Activated CD4-positive, alpha-beta T cell treated with anti-CD3 and anti-CD28 coated beads, Interleukin-2, Interleukin-6, amounts not matched to agents 100 ng/mL and 50 ng/mL, durations not matched to agents 16 hours and 8 hours (primary cell): Measurements from ENCODE around the gene GABRD.

Experiments
- DNase-seq: peaks from one replicate; pipeline ENCODE4 v3.0.0-alpha.2; 2020

The GABRD gene

DNA sequence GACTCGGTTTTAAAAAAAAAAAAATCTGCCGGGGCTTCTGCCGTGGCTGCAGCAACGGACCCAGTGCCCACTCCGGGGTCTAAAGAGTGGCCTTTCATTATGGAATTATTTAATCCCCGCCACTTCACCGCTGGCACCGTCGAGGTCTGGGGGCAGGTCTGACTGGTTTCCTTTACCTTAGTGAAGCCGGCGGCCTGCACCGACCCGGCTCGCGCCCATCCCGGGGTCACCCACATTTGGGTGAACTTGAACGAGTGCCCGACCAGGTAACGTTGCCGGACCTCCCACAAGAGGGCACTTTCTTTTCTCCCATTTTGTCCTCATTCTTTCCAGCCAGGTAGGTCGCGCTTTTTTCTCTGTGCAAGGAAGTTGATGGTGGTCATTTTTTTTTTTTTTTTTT is 35.4 kb downstream of the GABRD start:
- DNase-seq = no peak

DNA sequence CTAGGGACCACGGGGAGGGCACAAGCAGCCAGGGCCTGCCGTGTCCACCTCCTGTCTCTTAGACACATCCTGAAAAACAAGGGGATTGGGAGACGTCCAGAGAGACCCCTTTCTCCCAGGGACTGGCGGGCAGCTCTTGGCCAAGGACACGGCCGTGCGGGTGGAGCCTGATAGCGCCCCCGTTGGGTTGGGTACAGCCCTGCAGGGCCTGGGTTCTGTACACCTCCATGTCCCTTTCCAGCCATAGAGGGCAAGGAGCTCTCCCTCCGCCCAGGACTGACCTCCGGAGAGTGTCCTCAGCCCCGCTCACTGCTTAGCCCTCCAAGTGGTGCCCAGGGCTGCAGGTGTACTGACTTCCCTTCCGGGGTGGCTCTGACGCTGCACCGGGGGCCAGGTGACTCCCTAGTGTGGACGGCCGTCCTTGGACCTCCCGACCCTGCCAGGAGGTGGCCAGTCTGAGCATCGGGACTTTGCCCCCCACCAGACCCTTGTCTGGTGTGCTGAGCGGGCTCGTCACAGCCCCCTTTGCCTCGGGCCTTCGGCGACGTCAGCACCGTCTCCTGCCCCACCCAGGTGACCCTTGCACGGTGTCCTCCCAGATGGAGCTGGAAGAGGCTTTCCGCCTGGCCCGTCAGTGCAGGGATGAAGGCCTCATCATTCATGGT is 36.9 kb downstream of the GABRD start:
- DNase-seq = no peak

DNA sequence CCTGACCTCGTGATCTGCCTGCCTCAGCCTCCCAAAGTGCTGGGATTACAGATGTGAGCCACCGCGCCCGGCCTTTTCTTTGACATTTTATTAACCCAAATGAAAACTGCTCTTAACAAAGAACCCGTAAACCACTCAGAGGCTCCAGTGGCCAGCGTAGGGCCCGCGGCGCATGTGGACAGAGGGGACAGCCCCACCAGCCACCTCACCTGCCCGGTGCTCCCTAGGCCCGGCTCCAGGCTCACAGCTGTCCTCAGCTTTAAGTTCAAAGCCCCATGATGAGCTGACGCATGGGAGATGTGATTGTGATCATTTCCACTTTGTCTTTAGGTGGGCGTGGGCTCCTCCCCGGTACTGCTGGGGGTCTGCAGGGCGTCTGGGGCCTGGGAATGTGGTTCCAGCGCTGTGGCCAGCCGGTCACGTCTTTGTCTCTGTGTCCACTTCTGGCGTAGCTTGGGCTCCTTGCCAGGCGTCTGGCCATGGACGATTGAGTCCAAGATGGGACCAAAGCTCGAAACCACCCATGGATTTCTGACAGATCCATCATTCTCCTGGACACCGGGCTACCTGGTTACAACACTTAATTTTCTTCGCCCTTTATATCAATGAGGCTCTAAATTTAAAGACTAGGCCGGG is 37.9 kb downstream of the GABRD start:
- DNase-seq = no peak

- DNase-seq = no peak
Measured at GRCh38 chr1:2059290-2059953, 40.3 kb downstream of the GABRD start.

DNA sequence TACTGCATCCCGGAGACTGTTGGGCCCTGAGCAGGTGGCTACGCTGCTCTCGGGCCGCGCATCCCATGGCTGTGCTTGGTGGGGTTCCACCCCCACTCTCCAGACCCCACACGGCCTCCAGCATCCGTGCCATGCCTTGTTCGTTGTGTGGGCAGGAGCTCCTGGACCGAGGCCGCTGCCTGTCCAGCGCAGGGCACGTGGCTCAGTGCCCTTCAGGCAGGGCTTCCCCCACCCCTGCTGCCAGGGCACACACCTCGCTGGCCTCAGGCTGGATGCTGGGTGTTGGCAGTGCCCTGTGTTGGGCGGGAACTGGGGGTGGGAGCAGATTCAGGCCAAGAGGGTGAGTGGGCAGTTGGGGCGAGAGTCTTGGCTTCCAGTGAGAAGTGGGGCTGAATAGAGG is 40.9 kb downstream of the GABRD start:
- DNase-seq = no peak

GRCh38 chr1:2060535-2060934 is 41.4 kb downstream of the GABRD start:
- DNase-seq = no peak

GRCh38 chr1:2061065-2061778 is 42.1 kb downstream of the GABRD start:
- no peak for DNase-seq

DNA sequence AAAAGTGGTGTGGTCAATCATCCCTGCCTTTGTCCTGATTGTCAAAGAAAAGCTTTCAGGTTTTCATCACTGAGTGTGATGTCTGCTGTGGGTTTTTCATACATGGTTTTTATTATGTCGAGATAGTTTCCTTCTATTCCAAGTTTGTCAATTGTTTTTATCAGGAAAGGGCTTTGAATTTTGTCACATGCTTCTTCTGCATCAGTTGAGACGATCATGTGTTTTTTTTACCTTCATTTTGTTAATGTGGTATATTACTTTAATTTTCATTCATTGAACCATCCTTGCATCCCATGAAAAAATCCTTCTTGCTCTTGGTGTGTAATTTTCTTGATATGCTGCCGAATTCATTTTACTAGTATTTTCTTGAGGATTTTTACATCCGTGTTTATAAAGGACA is 46.6 kb downstream of the GABRD start:
- DNase-seq = no peak

GRCh38 chr1:2067393-2067792 is 48.2 kb downstream of the GABRD start:
- DNase-seq = no peak

- no peak for DNase-seq
Measured at GRCh38 chr1:2067981-2068380, 48.8 kb downstream of the GABRD start.

DNA sequence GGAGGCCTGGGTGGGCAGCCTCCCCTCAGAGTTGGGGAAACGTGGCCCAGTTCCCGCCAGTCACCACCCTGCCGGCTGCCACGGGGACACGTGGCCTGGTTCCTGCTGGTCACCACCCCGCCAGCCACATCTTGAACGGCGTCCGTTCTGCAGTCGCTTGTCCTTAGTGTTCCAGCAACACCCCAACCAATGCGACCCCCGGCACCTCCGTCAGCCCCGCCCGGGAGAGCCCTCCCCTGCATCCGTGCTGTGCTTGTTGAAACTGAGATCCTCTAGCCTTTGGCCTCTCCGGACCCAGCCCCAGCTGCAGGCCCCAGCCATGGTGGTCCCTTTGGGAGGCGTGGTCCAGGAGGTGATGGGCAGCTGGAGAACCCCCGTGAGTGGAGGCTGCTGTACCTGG is 49.8 kb downstream of the GABRD start:
- DNase-seq = no peak

GRCh38 chr1:2070016-2070415 is 50.9 kb downstream of the GABRD start:
- no peak for DNase-seq

GRCh38 chr1:2070800-2071530 is 51.8 kb downstream of the GABRD start:
- DNase-seq = no peak

- no peak for DNase-seq
Measured at GRCh38 chr1:2072109-2072806, 53.1 kb downstream of the GABRD start.

GRCh38 chr1:2072891-2073290 is 53.7 kb downstream of the GABRD start:
- DNase-seq = no peak

DNA sequence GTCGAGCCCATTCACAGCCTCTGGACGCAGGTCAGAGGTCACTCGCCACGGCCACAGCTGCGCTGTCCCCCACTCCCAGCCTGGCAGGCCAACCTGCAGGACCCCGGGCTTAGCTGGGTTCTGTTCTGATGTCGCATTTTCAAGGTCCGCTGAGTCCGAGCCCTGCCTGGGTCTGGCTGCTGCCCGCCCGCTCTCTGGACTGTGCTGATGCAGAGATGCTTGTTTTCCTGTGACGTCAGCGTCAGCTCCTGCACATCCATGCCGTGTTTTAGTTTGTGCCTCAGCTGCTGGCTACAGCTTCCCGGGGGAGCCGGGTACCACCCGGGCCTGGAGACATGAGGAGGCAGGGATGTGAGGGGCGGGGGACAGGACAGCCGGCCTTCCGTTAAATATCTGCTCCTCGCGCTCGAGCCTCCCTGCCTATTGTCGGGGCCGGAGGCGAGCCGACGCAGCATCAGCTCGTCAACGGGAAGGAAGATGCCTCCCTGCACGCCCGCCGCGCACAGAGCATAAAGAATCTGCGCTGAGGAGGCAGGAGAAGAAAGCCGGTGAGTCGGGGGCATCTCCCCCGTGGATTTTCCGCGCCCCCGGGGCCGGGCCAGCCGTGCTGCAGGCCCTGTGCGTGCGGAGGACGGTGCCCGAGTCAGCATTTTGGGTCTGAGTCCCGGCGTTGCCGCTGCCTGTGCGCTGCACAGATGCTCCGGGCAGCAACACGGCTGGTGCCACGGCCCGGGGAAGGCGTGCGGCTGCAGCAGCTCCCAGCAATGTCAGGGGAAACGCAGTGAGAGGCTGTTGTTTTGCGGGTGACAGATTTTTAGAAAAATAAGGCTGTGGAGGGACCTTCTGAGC is 54.5 kb downstream of the GABRD start:
- DNase-seq = no peak

DNA sequence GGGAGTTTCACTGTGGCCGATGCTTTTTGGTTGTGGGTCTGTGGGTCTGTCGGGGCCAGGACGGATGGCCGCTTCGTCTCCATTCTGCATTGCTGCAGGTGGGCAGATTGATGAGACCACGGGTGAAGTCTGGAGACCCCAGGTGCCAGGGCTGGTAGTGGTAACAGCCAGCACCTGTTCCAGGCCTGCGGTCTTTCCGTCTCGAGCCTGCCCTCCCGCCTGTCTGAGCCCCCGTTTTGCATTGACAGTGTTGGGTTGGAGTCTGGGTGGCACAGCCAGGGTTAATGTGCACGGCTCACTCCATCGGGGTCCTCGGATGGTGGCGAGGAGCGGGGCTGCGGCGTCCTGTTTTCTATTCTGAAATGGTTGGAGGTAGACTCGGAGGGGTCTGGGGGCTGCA is 55.3 kb downstream of the GABRD start:
- no peak for DNase-seq

GRCh38 chr1:2074944-2075740 is 56.0 kb downstream of the GABRD start:
- DNase-seq = no peak

DNA sequence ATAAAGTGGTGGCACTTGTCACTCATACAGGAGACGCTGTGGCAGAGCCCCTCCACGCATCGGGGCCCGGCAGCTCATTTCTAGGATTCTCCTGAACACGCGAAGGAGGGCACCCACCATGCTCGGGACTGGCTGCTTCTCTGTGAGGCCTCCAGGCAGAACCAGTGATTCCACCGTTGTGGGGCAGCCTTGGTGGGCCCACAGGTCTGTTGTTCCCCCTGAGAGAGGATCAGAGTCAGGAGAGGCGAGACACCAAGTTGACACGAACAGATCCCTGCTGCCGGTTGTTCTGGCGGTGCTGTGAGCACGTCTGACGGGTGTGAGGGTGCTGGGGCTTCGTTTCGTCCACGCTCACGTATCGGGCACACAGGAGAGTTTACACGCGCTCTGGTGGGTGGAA is 57.7 kb downstream of the GABRD start:
- no peak for DNase-seq

DNA sequence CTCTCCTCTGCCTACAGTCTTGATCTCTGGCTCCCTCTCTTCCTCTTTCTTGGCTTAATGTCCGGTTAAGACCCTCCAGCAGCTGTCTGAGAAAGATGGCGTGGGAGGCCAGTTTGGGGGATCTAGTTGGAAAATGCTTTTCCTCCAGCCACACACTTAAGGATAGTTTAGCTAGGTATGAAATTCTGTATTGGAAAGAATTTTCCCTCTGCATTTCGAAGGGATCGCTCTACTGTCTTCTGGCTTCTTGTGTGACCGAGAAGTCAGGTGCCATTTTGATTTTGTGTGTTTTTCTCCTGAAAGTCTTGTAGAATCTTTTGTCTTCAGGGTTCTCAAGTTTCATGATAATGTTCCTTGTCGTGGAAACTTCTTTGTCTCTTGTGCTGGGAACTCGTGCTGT is 59.0 kb downstream of the GABRD start:
- no peak for DNase-seq
